LNCAP (cell line): ENCODE results near the gene SIRPB1.

ENCODE experiments used
- TF ChIP-seq, protein P1 (sequence below): fragments of 450-650 bp; IDR thresholded peaks from 2 replicates; pipeline ENCODE4 v1.5.1; 2017; ENCODE audit warnings: mild to moderate bottlenecking

SIRPB1 gene

DNA sequence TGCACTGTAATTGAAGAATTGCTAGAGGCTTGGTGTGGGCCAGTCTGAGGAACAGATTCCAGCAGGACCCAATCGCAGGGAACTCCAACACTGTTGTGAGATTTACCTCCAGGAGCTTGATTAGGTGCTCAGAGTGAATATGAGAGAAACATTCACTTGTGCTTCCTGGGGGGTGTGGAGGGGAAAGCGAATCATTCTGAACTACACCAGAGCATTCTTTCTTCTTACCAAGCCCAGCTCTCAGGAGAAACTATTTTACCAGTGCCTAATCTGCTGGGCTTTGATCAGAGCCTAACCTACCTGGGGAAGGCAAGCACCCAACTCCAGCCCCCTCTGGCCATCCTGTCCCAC lies 7.4 kb upstream of the SIRPB1 start:
- TF ChIP-seq, protein P1, sequence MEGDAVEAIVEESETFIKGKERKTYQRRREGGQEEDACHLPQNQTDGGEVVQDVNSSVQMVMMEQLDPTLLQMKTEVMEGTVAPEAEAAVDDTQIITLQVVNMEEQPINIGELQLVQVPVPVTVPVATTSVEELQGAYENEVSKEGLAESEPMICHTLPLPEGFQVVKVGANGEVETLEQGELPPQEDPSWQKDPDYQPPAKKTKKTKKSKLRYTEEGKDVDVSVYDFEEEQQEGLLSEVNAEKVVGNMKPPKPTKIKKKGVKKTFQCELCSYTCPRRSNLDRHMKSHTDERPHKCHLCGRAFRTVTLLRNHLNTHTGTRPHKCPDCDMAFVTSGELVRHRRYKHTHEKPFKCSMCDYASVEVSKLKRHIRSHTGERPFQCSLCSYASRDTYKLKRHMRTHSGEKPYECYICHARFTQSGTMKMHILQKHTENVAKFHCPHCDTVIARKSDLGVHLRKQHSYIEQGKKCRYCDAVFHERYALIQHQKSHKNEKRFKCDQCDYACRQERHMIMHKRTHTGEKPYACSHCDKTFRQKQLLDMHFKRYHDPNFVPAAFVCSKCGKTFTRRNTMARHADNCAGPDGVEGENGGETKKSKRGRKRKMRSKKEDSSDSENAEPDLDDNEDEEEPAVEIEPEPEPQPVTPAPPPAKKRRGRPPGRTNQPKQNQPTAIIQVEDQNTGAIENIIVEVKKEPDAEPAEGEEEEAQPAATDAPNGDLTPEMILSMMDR = no peak

- TF ChIP-seq, protein P1 = no peak
Measured at GRCh38 chr20:1626528-1627199, 6.9 kb upstream of the SIRPB1 start.

- TF ChIP-seq, protein P1 = no peak
Measured at GRCh38 chr20:1625083-1625690, 5.4 kb upstream of the SIRPB1 start.

DNA sequence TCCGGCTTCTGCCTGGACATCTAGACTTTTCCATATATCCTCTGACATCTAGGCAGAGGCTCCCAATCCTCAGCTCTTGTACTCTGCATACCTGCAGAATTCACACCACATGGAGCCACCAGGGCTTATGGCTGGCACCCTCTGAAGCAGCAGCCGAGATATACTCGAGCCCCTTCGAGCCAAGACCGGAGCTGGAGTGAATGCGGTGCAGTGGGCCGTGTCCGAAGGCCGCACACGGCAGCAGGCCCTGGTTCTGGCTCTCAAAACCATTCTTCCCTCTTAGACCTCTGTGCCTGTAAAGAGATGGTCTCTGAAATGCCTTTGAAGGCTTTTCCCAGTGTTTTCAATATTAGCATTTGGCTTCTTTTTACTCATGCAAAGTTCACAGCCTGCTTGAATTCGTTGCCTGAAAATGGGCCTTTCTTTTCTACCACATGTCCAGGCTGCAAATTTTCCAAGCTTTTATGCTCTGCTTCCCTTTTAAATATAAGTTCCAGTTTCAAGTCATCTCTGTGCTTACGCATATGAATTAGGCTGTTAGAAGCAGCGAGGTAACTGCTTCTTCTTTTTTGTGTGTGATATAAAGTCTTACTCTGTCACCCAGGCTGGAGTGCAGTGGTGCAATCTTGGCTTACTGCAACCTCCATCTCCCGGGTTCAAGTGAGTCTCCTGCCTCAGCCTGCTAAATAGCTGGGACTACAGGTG lies 3.8 kb upstream of the SIRPB1 start:
- TF ChIP-seq, protein P1 = no peak

GRCh38 chr20:1622450-1622849 lies 2.6 kb upstream of the SIRPB1 start:
- TF ChIP-seq, protein P1 = no peak

DNA sequence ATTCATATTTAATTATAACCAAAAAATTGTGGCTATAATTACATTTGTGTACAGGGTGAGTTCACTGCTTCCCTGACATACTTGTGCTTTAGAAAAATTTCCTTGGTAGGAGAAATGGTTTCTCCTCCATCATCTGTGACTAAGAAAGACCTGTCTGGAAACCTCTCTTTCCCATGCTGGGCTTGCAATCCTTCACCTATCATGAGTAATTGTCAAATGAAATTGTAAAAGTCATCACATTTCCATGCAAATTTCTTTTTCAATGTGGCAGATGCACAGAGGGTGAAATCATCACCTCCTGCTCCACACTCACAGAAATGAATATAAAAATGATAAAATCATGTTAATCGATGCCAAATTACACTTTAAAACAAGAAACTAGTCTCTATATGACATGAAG lies 1.5 kb upstream of the SIRPB1 start:
- TF ChIP-seq, protein P1 = no peak

DNA sequence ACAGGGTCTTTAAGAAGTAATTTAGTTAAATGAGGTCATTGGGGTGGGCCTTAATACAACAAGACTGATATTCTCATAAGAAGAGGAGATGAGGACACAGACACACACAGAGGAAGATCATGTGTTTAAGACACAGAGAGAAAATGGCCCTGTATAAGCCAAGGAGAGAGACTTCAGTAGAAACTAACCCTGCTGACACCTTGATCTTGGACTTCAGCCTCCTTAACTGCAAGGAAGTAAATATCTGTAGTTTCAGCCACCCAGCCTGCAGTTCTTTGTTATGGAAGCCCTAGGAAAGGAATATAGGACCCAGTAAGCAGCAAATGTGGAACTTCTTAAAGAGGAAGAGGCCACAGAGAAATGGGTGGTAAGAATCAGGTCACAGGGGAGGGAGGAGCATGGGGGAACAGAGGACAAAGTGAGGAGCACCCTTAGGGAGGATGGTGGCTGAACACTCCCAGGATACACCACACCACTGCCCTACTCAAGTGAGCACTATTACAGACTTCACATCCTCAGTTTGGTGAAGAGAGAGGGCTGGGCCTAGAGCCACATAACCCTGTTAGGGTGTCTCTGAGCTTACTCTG lies 762 bp downstream of the SIRPB1 start:
- TF ChIP-seq, protein P1 = no peak
